ENCODE measurements around the gene DDX46.

DNA sequence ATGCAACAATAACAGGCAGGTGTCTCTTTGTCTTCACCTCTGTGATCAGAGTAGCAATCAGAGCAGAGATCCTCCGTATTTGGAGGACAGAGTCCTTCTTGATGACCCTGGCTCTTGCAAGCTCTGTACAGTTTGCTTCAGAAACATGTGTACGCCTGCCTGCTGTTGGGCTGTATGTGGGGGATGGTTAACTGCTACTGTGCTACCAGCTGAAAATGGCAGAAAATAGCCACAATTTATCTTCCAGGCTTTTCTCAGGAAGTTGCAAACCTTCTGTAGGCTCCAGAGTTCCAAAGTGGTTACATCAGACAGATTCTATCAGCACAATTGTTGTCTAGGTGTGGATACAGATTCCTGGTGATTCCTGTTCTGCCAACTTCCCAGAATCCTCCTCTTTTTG, 35.5 kb downstream of the DDX46 start:
- TF ChIP-seq EZH2 (IDR thresholded peaks at IDR 0.05), result no peak
- TF ChIP-seq, protein P1, sequence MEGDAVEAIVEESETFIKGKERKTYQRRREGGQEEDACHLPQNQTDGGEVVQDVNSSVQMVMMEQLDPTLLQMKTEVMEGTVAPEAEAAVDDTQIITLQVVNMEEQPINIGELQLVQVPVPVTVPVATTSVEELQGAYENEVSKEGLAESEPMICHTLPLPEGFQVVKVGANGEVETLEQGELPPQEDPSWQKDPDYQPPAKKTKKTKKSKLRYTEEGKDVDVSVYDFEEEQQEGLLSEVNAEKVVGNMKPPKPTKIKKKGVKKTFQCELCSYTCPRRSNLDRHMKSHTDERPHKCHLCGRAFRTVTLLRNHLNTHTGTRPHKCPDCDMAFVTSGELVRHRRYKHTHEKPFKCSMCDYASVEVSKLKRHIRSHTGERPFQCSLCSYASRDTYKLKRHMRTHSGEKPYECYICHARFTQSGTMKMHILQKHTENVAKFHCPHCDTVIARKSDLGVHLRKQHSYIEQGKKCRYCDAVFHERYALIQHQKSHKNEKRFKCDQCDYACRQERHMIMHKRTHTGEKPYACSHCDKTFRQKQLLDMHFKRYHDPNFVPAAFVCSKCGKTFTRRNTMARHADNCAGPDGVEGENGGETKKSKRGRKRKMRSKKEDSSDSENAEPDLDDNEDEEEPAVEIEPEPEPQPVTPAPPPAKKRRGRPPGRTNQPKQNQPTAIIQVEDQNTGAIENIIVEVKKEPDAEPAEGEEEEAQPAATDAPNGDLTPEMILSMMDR (IDR thresholded peaks at IDR 0.05), result no peak
